GM12875 (cell line): ENCODE data around the gene NCF2.
A peak's percentile ranks its signal among the peaks of the same experiment; 100 is the strongest.
"Not testable (repeated sequence)": the region's sequence is repeated elsewhere in the genome, so short reads cannot be mapped to it uniquely, and the experiment has no call there.

ENCODE experiments used
- H3K4me3 ChIP-seq: one replicate; pipeline ENCODE4 v1.5.1; 2011; ENCODE audit warnings: low read depth, low read length, control low read depth
- TF ChIP-seq, protein P1 (sequence below): IDR thresholded peaks from 2 replicates; pipeline ENCODE4 v1.5.1; 2011; ENCODE audit warnings: low read depth, mild to moderate bottlenecking, control low read depth, inconsistent platforms, low read length, moderate library complexity, borderline replicate concordance; ENCODE audit not compliant: insufficient read depth

The NCF2 gene

DNA sequence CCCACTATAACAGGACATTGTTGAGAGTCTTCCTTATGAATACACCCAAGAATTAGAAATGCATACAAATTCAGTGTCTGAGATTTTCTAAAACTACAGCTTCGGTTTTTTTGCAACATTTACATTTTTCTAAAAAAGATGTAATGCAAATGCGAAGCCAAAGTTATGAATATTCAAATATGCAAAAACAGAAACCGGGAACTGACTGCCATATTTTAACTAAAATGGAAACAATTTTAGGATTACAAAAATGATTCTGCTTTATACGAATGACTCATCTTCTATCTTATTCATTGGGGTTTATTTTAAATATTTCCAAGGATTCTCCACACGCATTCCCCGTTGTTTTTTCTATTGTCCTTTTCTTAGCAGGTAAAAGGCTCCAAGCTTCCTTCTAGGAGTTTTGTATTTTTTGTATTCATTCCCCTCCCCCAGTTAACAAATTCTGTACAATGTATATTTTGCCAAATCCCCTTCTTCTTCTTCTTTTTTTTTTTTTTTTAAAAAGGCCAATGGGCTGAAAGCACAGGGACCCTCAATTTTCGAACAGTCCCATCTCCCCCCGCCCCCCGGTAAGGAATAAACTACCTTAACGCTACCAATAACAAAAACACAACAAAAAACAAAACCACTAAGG lies 44.3 kb upstream of the NCF2 start:
- H3K4me3 ChIP-seq: peak overlapping the region; percentile 98
- TF ChIP-seq, protein P1, sequence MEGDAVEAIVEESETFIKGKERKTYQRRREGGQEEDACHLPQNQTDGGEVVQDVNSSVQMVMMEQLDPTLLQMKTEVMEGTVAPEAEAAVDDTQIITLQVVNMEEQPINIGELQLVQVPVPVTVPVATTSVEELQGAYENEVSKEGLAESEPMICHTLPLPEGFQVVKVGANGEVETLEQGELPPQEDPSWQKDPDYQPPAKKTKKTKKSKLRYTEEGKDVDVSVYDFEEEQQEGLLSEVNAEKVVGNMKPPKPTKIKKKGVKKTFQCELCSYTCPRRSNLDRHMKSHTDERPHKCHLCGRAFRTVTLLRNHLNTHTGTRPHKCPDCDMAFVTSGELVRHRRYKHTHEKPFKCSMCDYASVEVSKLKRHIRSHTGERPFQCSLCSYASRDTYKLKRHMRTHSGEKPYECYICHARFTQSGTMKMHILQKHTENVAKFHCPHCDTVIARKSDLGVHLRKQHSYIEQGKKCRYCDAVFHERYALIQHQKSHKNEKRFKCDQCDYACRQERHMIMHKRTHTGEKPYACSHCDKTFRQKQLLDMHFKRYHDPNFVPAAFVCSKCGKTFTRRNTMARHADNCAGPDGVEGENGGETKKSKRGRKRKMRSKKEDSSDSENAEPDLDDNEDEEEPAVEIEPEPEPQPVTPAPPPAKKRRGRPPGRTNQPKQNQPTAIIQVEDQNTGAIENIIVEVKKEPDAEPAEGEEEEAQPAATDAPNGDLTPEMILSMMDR: no peak

DNA sequence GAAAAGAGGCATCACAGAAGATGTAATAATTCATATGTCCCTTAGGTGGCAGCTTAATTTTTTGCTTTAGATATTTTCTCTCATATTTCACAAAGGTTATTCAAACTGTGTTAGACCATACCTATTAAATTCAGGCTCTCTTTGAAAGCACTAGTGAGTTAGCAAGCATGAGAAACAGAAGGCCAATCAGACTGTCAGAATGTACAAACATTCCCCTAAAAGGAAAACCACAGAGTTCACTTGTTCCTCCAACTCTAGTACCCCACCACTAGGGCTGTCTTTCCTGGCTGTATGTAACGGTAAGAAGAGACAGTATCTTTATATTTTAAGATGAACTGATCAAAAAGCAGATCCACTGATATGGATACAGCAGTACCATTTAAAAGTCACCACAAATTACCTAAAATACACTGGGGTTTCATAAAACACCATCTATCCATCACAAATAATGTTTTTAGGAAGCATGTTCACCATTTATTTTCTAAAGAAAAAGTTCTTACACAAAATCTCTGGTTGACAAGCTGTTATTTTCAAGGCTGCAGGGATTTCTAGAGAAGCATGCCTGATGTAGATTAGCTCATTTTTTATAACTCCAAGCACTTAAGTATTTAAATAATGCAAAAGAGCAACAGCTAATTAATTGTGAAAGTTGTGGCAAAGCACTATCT lies 43.6 kb upstream of the NCF2 start:
- H3K4me3 ChIP-seq: peak overlapping the region; percentile 98
- TF ChIP-seq, protein P1: peak; percentile 47; the same call in 1 of the 2 replicates

DNA sequence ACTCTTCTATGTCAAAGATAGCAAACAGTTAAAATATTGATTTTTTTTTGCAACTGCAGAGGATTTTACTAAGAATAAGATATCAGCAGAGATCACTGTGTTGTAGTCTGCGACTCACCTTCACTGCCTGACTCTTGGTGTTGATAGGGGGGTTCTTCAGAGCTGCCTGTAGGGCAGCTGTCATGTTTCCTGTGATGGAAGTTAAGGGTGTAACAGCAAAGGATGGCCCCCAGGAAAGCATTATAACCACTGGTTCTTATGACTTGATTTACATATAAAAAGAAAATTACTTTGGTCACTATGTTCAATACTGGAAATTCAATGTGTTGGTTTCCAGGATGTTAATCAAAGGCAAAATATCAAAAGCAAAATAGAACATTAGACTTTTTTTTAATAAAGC lies 42.7 kb upstream of the NCF2 start:
- H3K4me3 ChIP-seq: peak overlapping the region; percentile 98
- TF ChIP-seq, protein P1: no peak

DNA sequence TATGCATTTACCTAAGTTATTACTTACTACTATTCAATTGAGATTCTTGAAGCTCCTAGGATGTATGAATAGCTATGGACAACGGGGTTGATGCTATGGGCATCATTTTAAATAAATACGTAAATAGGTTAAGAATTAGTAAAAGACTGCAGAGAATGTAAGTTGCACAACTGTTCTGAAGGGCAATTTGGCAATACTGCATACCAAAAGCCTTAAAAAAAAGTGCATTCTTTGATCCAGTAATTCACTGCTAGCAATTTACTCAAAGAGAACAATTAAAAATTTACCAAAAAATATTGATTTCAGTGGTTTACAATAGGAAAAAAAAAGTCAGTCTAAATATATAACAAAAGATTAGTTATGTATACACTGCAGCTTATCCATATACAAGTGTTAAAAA lies 41.9 kb upstream of the NCF2 start:
- H3K4me3 ChIP-seq: no peak overlapping the region
- TF ChIP-seq, protein P1: no peak

DNA sequence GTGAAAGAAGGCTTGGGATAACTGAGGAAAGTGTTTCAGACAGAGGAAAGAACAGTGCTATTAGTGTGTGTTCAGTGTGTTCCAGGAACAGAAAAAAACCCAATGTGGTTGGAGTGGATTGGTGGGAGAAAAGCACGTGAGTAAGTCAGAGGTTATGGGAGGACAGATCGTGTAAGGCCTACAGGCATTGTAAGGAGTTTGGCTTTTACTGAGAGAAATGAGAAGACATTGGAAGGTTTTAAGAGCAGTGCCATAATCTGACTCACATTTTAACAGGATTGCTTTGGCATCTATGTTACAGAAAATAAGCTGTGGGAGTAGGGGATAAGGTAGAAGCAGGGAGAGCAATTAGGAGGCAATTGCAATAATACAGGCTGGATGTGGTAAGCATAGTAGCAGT lies 40.5 kb upstream of the NCF2 start:
- TF ChIP-seq, protein P1: no peak
- no peak overlapping the region for H3K4me3 ChIP-seq

DNA sequence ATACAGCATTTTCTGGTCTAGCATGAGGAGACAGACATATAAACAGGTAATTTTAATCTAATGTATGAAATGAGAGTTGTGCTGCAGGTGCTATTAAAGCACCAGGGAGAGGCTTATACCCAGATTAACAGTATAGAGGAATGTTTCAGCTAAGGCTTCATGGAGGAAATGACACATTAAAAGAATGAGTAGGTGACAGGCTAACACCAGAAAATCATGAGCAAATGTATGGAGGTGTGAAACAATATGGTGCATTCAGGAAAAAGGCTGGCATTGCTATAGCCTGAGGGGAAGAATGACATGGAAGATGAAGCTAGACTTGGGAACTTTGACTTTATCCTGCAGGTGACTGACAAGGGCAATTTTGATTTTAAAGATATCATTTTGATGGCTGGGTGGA lies 38.3 kb upstream of the NCF2 start:
- H3K4me3 ChIP-seq: no peak overlapping the region
- TF ChIP-seq, protein P1: no peak

DNA sequence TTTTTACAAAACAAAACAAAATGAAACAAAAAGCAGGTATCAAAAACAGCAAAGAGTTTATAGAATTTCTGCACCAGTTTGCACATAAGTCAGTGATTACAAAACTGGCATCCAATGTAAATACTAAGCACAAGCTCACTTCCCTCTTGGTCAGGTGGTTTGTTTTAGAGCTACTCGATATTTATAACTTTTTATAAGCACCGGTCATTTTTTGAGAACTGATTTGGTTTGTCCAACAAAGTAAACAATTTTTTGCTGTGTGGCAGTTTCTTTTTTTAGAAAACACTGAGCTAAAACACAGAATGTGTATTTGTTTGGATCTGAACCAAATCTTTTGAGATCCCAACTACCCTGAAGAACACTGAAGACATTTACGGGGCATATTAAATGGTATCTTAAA lies 36.0 kb upstream of the NCF2 start:
- H3K4me3 ChIP-seq: not testable (repeated sequence)
